Transverse colon (tissue), 4 donors: Measurements from ENCODE around the gene RUFY4. TPM values are rescaled to one million over a fixed set of nuclear protein-coding genes. Genes with fewer than 3 reads are reported as not detected.

ENCODE experiments used
- DNase-seq: peaks from one replicate; pipeline ENCODE4 v3.0.0-alpha.2; 2019
- H3K27ac ChIP-seq, 4 donors: fragments of 200-600 bp; sonication (generic); 2 replicates each; pipeline ENCODE4 v1.5.1; 2016 to 2018; ENCODE audit warnings: inconsistent platforms in 4 of 4
- H3K27me3 ChIP-seq: fragments of 200-600 bp; sonication (generic); 2 replicates; pipeline ENCODE4 v1.5.1; 2017; ENCODE audit warnings: inconsistent platforms
- H3K36me3 ChIP-seq, 4 donors: fragments of 200-600 bp; sonication (generic); 2 replicates each; pipeline ENCODE4 v1.5.1; 2017 to 2019; ENCODE audit warnings: inconsistent platforms in 4 of 4
- H3K4me1 ChIP-seq, 4 donors: fragments of 200-600 bp; sonication (generic); 2 replicates each; pipeline ENCODE4 v1.5.1; 2017 to 2020; ENCODE audit warnings: inconsistent platforms in 4 of 4
- H3K4me3 ChIP-seq, 4 donors: fragments of 200-600 bp; sonication (generic); 1 replicate in 1 of 4; 2 replicates in 3 of 4; pipeline versions ENCODE4 v1.5.1 to v1.6.1; 2017 to 2019; ENCODE audit warnings: inconsistent platforms in 4 of 4
- H3K9me3 ChIP-seq, 2 donors: fragments of 200-600 bp; sonication (generic); 2 replicates each; pipeline ENCODE4 v1.5.1; 2017 to 2019; ENCODE audit warnings: inconsistent platforms in 2 of 2
- CTCF ChIP-seq, 5 experiments: fragments of 200-600 bp in 3 of 5; fragments of 450-650 bp in 2 of 5; sonication (generic) in 3 of 5; IDR thresholded peaks; 1 replicate in 2 of 5; 2 replicates in 3 of 5; pipeline ENCODE4 v1.5.1; 2016 to 2017; ENCODE audit warnings: antibody characterized with exemption in 5 of 5, inconsistent platforms in 3 of 5, mild to moderate bottlenecking in 2 of 5, moderate library complexity in 1 of 5
- EP300 ChIP-seq: sonication (generic); formaldehyde crosslinking; IDR thresholded peaks from one replicate; pipeline ENCODE4 v1.6.1; 2017; ENCODE audit warnings: antibody characterized with exemption, low read depth
- POLR2A ChIP-seq: fragments of 450-650 bp; IDR thresholded peaks from one replicate; pipeline ENCODE4 v1.6.1; 2016; ENCODE audit warnings: antibody characterized with exemption, mild to moderate bottlenecking, moderate library complexity
- POLR2AphosphoS5 ChIP-seq, 3 donors: sonication (generic); formaldehyde crosslinking; IDR thresholded peaks; one replicate each; pipeline ENCODE4 v1.6.1; 2016; ENCODE audit warnings: antibody characterized with exemption in 3 of 3
- WGBS, 2 donors: methylation state at CpG; one replicate each; pipeline ENCODE4 v1.1.5; 2018; ENCODE audit warnings: low coverage in 1 of 2; 5-methylcytosine and 5-hydroxymethylcytosine counted together
- in situ Hi-C, 4 donors: fragments of 200-750 bp; cut with MboI; loops; one replicate each; pipeline versions ENCODE4 v1.15.0 to v1.15.1; 2017; ENCODE audit warnings: low sequenced_read_pairs in 3 of 4, low pct_ligation_motif_present in 1 of 4, low pct_unique_long_range_greater_than_20kb in 1 of 4
- intact Hi-C: fragments of 100-400 bp; cut with DNase I; formaldehyde crosslinking; loops from one replicate; pipeline ENCODE4 v1.15.1; 2023; ENCODE audit warnings: low total_unique reads
- total RNA-seq, 4 donors: library from RNA; depleted of rRNA; stranded (reverse); fragments of >200 nt; gene quantifications; one replicate each; pipeline ENCODE4 v1.1.0, GENCODE V29; 2016

Gene RUFY4
- total RNA-seq, 4 donors from 2014 or later = 1.9 TPM; not detected in 3

- H3K36me3 ChIP-seq = no peaks in the 10 kb centered on the region
- no peaks in the 10 kb centered on the region for H3K4me1 ChIP-seq
- no peaks in the 10 kb centered on the region for H3K27me3 ChIP-seq
- H3K27ac ChIP-seq = no peak overlapping the region
- 93% methylated on average over 7 of the region's 7 CpGs; no CpG with 5 or more reads in 1 of the 2 donors for WGBS, 2 donors
- no peak for TF ChIP-seq POLR2AphosphoS5 (IDR thresholded peaks at IDR 0.05)
- TF ChIP-seq CTCF (IDR thresholded peaks at IDR 0.05) = no peak
- TF ChIP-seq POLR2A = no peak
- TF ChIP-seq EP300 = no peak
- in situ Hi-C loops = no loop called here
- no peaks in the 10 kb centered on the region for H3K9me3 ChIP-seq
- no peak for DNase-seq
- intact Hi-C loops = no loop called here
- H3K4me3 ChIP-seq = no peak overlapping the region
These were observed 7.9 kb upstream of the RUFY4 start for GRCh38 chr2:218060950-218061660.

- Histone ChIP-seq H3K36me3 (no peaks in the 10 kb centered on the region), H3K27me3 (peaks cover 4% of the 10 kb centered on the region), H3K4me1 (peaks cover 0 to 2% (median under 1%) of the 10 kb centered on the region in 4 donors), H3K4me3 (no peak overlapping the region), H3K27ac (no peak overlapping the region), H3K9me3 (no peaks in the 10 kb centered on the region)
- DNase-seq = no peak
- in situ Hi-C loops = no loop called here
- WGBS, 2 donors = 58 to 69% methylated on average over 3 to 5 of the region's 5 CpGs
- TF ChIP-seq POLR2AphosphoS5 (IDR thresholded peaks at IDR 0.05) (no peak), CTCF (IDR thresholded peaks at IDR 0.05) (no peak), POLR2A (no peak), EP300 (no peak)
- intact Hi-C loops = no loop called here
These were observed 5.6 kb upstream of the RUFY4 start for GRCh38 chr2:218063486-218063885.

DNA sequence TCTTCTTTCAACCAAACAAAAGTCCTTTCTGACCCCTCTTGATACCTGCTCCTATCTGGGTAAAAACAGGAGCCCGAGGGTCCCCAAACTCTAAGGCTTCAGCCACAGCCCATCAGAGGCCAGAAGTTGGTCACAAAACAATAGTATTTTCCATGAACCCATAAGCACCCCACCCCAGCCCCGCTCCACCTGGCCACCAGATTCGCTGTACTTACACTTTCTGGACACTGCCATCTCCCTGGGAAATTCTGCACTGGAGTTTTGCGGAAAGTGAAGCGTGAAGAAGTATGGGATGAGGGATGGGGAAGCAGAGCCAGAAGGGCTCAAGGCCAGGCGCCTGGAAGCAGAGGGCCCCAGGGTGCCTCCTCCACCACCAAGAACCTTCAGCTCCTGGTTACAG is 5.2 kb upstream of the RUFY4 start:
- Histone ChIP-seq H3K36me3 (no peaks in the 10 kb centered on the region), H3K4me1 (peaks cover 0 to 4% (median 2%) of the 10 kb centered on the region in 4 donors), H3K27ac (no peak overlapping the region), H3K27me3 (peaks cover 5% of the 10 kb centered on the region), H3K9me3 (no peaks in the 10 kb centered on the region), H3K4me3 (no peak overlapping the region)
- intact Hi-C loops (no loop called here), in situ Hi-C loops (no loop called here)
- TF ChIP-seq POLR2A (no peak), POLR2AphosphoS5 (IDR thresholded peaks at IDR 0.05) (no peak), CTCF (IDR thresholded peaks at IDR 0.05) (no peak), EP300 (no peak)
- no peak for DNase-seq
- 87% methylated on average over 6 of the region's 6 CpGs; no CpG with 5 or more reads in 1 of the 2 donors for WGBS, 2 donors

GRCh38 chr2:218065239-218066006 is 3.6 kb upstream of the RUFY4 start:
- H3K4me1 ChIP-seq = peaks cover 0 to 4% (median 2%) of the 10 kb centered on the region in 4 donors
- H3K4me3 ChIP-seq = no peak overlapping the region
- in situ Hi-C loops (no loop called here), intact Hi-C loops (no loop called here)
- DNase-seq = no peak
- no peak overlapping the region for H3K27ac ChIP-seq
- no peak for TF ChIP-seq POLR2AphosphoS5 (IDR thresholded peaks at IDR 0.05)
- 48% methylated on average over 8 of the region's 9 CpGs; no CpG with 5 or more reads in 1 of the 2 donors for WGBS, 2 donors
- H3K27me3 ChIP-seq = peaks cover 5% of the 10 kb centered on the region
- no peaks in the 10 kb centered on the region for H3K36me3 ChIP-seq
- no peaks in the 10 kb centered on the region for H3K9me3 ChIP-seq
